OCI-LY7 (cell line): Measurements from ENCODE around the gene HPSE2. TPM values are rescaled to one million over a fixed set of nuclear protein-coding genes. Genes with fewer than 3 reads are reported as not detected.

Experiments used
- BruUV-seq: library from RNA; stranded (reverse); fragments of 400-500 nt; replicated peaks from 2 replicates; lab custom pipeline; 2021; lab: Mats Ljungman, UMichigan
- CTCF ChIA-PET: fragments of 300-600 bp; sonication (Branson Sonifier 250); formaldehyde crosslinking; loops from one replicate; lab custom pipeline; 2022; ENCODE audit warnings: antibody characterized with exemption; ENCODE audit not compliant: unreplicated experiment; lab: Charles Lee
- POLR2A ChIA-PET: fragments of 300-600 bp; sonication (Branson Sonifier 250); formaldehyde crosslinking; loops from one replicate; lab custom pipeline; 2022; ENCODE audit warnings: antibody characterized with exemption; lab: Charles Lee
- DNase-seq: peaks from one replicate; pipeline ENCODE4 v3.0.0-alpha.2; 2015; ENCODE audit warnings: low spot score
- H2AFZ ChIP-seq: fragments of 200-600 bp; sonication (generic), shearing (Covaris generic); 2 replicates; pipeline ENCODE4 v1.6.1; 2014; ENCODE audit warnings: mild to moderate bottlenecking, antibody characterized with exemption, low read length, moderate library complexity
- H3K27ac ChIP-seq: fragments of 200-600 bp; sonication (generic); 2 replicates; pipeline ENCODE4 v1.5.1; 2014; ENCODE audit warnings: mixed run types, low read depth, mild to moderate bottlenecking, moderate library complexity, low read length, inconsistent platforms; ENCODE audit not compliant: poor library complexity, severe bottlenecking
- H3K36me3 ChIP-seq: fragments of 200-600 bp; sonication (generic); 2 replicates; pipeline ENCODE4 v1.6.1; 2014; ENCODE audit warnings: mild to moderate bottlenecking, antibody characterized with exemption, low read length, moderate library complexity, mixed read lengths; ENCODE audit not compliant: insufficient read depth
- H3K4me1 ChIP-seq: fragments of 200-600 bp; sonication (generic); 2 replicates; pipeline ENCODE4 v1.5.1; 2014; ENCODE audit warnings: mild to moderate bottlenecking, low read length; ENCODE audit not compliant: insufficient read depth, poor library complexity, severe bottlenecking
- H3K4me2 ChIP-seq: fragments of 200-600 bp; sonication (generic); 2 replicates; pipeline ENCODE4 v1.6.1; 2014; ENCODE audit warnings: mild to moderate bottlenecking, low read length
- H3K4me3 ChIP-seq: fragments of 200-600 bp; sonication (generic); 2 replicates; pipeline ENCODE4 v1.5.1; 2014; ENCODE audit warnings: mild to moderate bottlenecking, low read depth, low read length; ENCODE audit not compliant: poor library complexity, severe bottlenecking
- H3K79me2 ChIP-seq: fragments of 200-600 bp; sonication (generic); 2 replicates; pipeline ENCODE4 v1.6.1; 2016; ENCODE audit warnings: low read depth, mild to moderate bottlenecking, low read length, moderate library complexity, mixed read lengths; ENCODE audit not compliant: insufficient read depth
- H3K9me2 ChIP-seq: fragments of 200-600 bp; sonication (generic); 2 replicates; pipeline ENCODE4 v1.6.1; 2016; ENCODE audit warnings: mild to moderate bottlenecking, low read length, mixed read lengths; ENCODE audit not compliant: insufficient read depth
- H3K9me3 ChIP-seq: fragments of 200-600 bp; sonication (generic); 2 replicates; pipeline ENCODE4 v1.6.1; 2014; ENCODE audit warnings: mild to moderate bottlenecking, mixed run types, low read length, mixed read lengths
- H4K20me1 ChIP-seq: fragments of 200-600 bp; sonication (generic); 2 replicates; pipeline ENCODE4 v1.6.1; 2014; ENCODE audit warnings: mild to moderate bottlenecking, antibody characterized with exemption, low read length, moderate library complexity, mixed read lengths; ENCODE audit not compliant: insufficient read depth
- CTCF ChIP-seq: fragments of 200-600 bp; sonication (generic); conservative IDR thresholded peaks from 2 replicates; pipeline ENCODE4 v1.5.1; 2014; ENCODE audit warnings: mild to moderate bottlenecking, antibody characterized with exemption, low read length, moderate library complexity, mixed read lengths
- EZH2phosphoT487 ChIP-seq: fragments of 200-600 bp; sonication (generic); IDR thresholded peaks from 2 replicates; pipeline ENCODE4 v1.6.1; 2018; ENCODE audit warnings: low read depth, borderline replicate concordance, mild to moderate bottlenecking, mixed run types, antibody characterized with exemption, low read length, moderate library complexity, mixed read lengths
- intact Hi-C: fragments of 100-400 bp; cut with micrococcal nuclease; formaldehyde crosslinking; loops from one replicate; pipeline ENCODE4 v1.10.0; 2022; ENCODE audit not compliant: unreplicated experiment
- total RNA-seq, 2 experiments: library from RNA; depleted of rRNA in 1 of 2; stranded (reverse); fragments of >200 nt in 1 of 2; shearing (Covaris generic) in 1 of 2; gene quantifications; 2 replicates each; pipeline ENCODE4 v1.2.3, GENCODE V29; 2014 to 2022

HPSE2 gene
- total RNA-seq, 2 experiments from 2014 or later, result not detected

DNA sequence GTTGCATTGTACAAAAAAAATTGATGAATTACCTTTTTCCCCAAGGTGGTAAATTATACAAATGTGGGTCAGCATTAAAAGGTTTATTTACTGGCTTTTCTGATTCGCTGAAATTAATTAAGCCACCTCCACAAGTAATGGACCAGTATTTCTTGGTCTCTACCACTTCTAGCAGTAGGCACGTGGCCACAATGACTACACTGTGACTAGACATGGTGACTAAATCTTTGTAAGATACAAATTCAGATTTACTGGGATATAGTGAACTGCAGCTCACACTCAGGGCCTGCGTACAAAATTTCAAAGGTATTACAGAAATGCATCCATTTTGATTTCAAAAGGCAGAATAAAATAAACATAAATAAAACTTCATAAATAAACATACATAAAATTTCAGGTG lies 10.9 kb downstream of the HPSE2 start:
- TF ChIP-seq EZH2phosphoT487, result no peak
- TF ChIP-seq CTCF, result no peak
- Histone ChIP-seq H3K4me2 (no peak overlapping the region), H3K4me1 (no peaks in the 10 kb centered on the region), H3K9me2 (no peaks in the 10 kb centered on the region), H3K4me3 (no peak overlapping the region), H4K20me1 (no peaks in the 10 kb centered on the region), H3K27ac (no peak overlapping the region), H3K79me2 (no peaks in the 10 kb centered on the region), H2AFZ (no peak overlapping the region), H3K36me3 (no peaks in the 10 kb centered on the region), H3K9me3 (no peaks in the 10 kb centered on the region)
- no peak for DNase-seq
- intact Hi-C loops, result no loop called here
- BruUV-seq, result no TSS peak
- POLR2A ChIA-PET, result no interaction called here
- CTCF ChIA-PET, result no interaction called here

DNA sequence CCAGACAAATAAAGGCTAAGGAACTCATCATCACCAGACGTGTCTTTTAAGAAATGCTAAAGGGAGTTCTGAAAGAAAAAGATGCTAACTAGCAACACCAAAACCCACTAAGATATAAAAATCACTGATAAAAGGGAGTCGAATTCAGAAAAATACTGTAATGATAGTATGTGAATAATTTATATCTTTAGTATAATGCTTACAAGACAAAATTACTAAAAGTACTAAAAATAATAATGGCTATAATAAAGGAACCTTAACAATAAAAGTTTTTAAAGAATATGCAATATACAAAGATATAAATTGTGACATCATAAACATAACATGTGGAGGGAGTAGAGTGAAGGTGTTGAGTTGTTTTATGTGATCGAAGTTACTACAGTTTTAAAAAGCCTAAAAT lies 28.3 kb downstream of the HPSE2 start:
- DNase-seq, result no peak
- H4K20me1 ChIP-seq, result no peaks in the 10 kb centered on the region
- no peak overlapping the region for H3K4me2 ChIP-seq
- H3K4me1 ChIP-seq, result no peaks in the 10 kb centered on the region
- BruUV-seq, result no TSS peak
- ChIA-PET POLR2A (no interaction called here), CTCF (no interaction called here)
- no peaks in the 10 kb centered on the region for H3K9me2 ChIP-seq
- intact Hi-C loops, result no loop called here
- H2AFZ ChIP-seq, result no peak overlapping the region
- no peak for TF ChIP-seq CTCF
- no peak for TF ChIP-seq EZH2phosphoT487
- no peak overlapping the region for H3K4me3 ChIP-seq
- no peaks in the 10 kb centered on the region for H3K36me3 ChIP-seq
- H3K27ac ChIP-seq, result no peak overlapping the region
- H3K9me3 ChIP-seq, result no peaks in the 10 kb centered on the region
- H3K79me2 ChIP-seq, result no peaks in the 10 kb centered on the region

DNA sequence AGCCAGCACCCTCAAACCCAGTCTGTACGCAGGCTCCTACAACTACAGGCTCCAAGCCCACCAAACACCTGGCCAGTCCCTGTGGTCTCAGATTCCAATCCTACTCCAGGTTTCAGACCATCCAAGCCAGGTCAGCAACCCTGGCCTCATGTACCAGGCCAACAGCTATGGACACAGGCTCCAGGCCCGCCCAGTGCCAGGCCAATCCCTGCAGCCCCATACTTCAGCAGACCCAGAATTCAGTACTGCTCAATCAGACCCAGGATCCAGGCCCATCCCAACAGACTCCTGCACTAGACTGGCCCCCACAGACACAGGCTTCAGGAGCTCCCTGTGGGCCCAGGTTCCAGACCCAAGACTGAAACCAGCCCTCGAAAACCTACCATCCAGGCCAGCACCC lies 32.3 kb downstream of the HPSE2 start:
- Histone ChIP-seq H3K27ac (no peak overlapping the region), H3K4me2 (no peak overlapping the region), H3K9me3 (no peaks in the 10 kb centered on the region), H3K4me1 (no peaks in the 10 kb centered on the region), H4K20me1 (no peaks in the 10 kb centered on the region), H3K9me2 (no peaks in the 10 kb centered on the region), H2AFZ (no peak overlapping the region), H3K36me3 (no peaks in the 10 kb centered on the region), H3K4me3 (no peak overlapping the region), H3K79me2 (no peaks in the 10 kb centered on the region)
- POLR2A ChIA-PET, result no interaction called here
- CTCF ChIA-PET, result no interaction called here
- intact Hi-C loops, result no loop called here
- no TSS peak for BruUV-seq
- TF ChIP-seq EZH2phosphoT487, result no peak
- DNase-seq, result no peak
